ENCODE measurements around the gene CENPU.

DNA sequence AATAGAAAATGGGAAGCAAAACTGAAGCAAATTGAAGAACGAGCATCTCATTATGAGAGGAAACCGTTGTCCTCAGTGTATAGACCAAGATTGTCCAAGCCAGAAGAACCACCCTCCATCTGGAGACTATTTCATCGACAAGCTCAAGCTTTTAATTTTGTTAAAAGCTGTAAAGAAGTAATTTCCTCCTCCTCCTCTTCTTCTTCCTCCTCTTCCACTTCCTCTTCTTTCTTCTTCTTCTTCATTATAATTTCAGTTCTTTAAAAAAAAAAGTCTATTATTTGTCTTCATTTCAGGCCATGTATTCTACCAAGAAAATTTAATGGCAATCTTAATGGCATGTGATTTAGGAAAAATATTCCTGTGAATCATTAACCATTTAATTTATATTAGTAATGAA lies 76.8 kb downstream of the CENPU start:
- no peak for TF ChIP-seq NFIC (IDR thresholded peaks at IDR 0.05)
- TF ChIP-seq EP300 (IDR thresholded peaks at IDR 0.05; ENCODE audit: borderline replicate concordance), result no peak
- TF ChIP-seq TAF1 (IDR thresholded peaks at IDR 0.05; ENCODE audit: low read depth), result no peak
- TF ChIP-seq, protein P1, sequence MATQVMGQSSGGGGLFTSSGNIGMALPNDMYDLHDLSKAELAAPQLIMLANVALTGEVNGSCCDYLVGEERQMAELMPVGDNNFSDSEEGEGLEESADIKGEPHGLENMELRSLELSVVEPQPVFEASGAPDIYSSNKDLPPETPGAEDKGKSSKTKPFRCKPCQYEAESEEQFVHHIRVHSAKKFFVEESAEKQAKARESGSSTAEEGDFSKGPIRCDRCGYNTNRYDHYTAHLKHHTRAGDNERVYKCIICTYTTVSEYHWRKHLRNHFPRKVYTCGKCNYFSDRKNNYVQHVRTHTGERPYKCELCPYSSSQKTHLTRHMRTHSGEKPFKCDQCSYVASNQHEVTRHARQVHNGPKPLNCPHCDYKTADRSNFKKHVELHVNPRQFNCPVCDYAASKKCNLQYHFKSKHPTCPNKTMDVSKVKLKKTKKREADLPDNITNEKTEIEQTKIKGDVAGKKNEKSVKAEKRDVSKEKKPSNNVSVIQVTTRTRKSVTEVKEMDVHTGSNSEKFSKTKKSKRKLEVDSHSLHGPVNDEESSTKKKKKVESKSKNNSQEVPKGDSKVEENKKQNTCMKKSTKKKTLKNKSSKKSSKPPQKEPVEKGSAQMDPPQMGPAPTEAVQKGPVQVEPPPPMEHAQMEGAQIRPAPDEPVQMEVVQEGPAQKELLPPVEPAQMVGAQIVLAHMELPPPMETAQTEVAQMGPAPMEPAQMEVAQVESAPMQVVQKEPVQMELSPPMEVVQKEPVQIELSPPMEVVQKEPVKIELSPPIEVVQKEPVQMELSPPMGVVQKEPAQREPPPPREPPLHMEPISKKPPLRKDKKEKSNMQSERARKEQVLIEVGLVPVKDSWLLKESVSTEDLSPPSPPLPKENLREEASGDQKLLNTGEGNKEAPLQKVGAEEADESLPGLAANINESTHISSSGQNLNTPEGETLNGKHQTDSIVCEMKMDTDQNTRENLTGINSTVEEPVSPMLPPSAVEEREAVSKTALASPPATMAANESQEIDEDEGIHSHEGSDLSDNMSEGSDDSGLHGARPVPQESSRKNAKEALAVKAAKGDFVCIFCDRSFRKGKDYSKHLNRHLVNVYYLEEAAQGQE (IDR thresholded peaks at IDR 0.05; ENCODE audit: low read depth), result no peak
- no peak for TF ChIP-seq YY1 (IDR thresholded peaks at IDR 0.05; ENCODE audit: low read depth)
- TF ChIP-seq CEBPB (IDR thresholded peaks at IDR 0.05), result no peak
- no peak for TF ChIP-seq TEAD4 (IDR thresholded peaks at IDR 0.05)
- TF ChIP-seq FOXM1 (IDR thresholded peaks at IDR 0.05; ENCODE audit: borderline replicate concordance, low read depth), result no peak
- TF ChIP-seq, protein P2, sequence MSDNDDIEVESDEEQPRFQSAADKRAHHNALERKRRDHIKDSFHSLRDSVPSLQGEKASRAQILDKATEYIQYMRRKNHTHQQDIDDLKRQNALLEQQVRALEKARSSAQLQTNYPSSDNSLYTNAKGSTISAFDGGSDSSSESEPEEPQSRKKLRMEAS (IDR thresholded peaks at IDR 0.05), result no peak
